Measurements from ENCODE around the gene CLMP.

GRCh38 chr11:123187248-123187647, 7.8 kb downstream of the CLMP start:
- TF ChIP-seq POLR2A (IDR thresholded peaks at IDR 0.05; ENCODE audit: low read depth, low read length) (no peak), CTCF (IDR thresholded peaks at IDR 0.05; ENCODE audit: extremely low read depth in 1 of 2, insufficient read depth in 1 of 2, low read depth in 1 of 2, low read length in 2 of 2) (no peak), POLR2AphosphoS5 (IDR thresholded peaks at IDR 0.05; ENCODE audit: insufficient read depth, low read depth, low read length) (no peak), EZH2 (IDR thresholded peaks at IDR 0.05; ENCODE audit: borderline replicate concordance, low read depth, low read length, severe bottlenecking) (no peak), MYC (IDR thresholded peaks at IDR 0.05; ENCODE audit: low read depth, low read length) (no peak), JUN (IDR thresholded peaks at IDR 0.05; ENCODE audit: borderline replicate concordance, insufficient read depth, insufficient read length, low read depth) (no peak), MAX (IDR thresholded peaks at IDR 0.05; ENCODE audit: insufficient read depth, insufficient read length) (no peak), FOS (IDR thresholded peaks at IDR 0.05; ENCODE audit: borderline replicate concordance, insufficient read depth, low read length) (no peak), GATA2 (IDR thresholded peaks at IDR 0.05; ENCODE audit: insufficient read depth, insufficient read length, low read depth, low read length) (no peak)
